ENCODE measurements around the gene RPS24.
A peak's percentile ranks its signal among the peaks of the same experiment; 100 is the strongest.

The RPS24 gene

GRCh38 chr10:78028438-78029268, 5.0 kb upstream of the RPS24 start:
- DNase-seq = no peak

- DNase-seq = peak; percentile 63
These were observed 4.1 kb upstream of the RPS24 start, which contains the start of gene POLR3A for GRCh38 chr10:78029269-78030226. Gene POLR3A (minus strand): TSS chr10:78029515. CDS start chr10:78029407, 108 bp downstream.

DNA sequence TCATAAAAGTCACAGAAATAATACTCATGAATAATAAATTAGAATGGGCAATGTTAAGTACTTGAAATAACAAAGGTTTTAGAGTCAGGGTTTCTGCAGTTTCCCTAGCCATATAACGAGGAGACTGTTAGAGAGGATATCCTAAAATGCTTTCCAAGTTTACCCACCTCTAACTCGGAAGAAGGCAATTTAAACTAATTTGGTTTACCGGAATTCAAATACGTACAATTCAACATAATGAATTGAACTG, 351 bp upstream of the RPS24 start:
- DNase-seq = no peak

GRCh38 chr10:78035025-78035424, 1.4 kb downstream of the RPS24 start:
- no peak for DNase-seq

GRCh38 chr10:78035437-78035836, 1.8 kb downstream of the RPS24 start:
- no peak for DNase-seq

DNA sequence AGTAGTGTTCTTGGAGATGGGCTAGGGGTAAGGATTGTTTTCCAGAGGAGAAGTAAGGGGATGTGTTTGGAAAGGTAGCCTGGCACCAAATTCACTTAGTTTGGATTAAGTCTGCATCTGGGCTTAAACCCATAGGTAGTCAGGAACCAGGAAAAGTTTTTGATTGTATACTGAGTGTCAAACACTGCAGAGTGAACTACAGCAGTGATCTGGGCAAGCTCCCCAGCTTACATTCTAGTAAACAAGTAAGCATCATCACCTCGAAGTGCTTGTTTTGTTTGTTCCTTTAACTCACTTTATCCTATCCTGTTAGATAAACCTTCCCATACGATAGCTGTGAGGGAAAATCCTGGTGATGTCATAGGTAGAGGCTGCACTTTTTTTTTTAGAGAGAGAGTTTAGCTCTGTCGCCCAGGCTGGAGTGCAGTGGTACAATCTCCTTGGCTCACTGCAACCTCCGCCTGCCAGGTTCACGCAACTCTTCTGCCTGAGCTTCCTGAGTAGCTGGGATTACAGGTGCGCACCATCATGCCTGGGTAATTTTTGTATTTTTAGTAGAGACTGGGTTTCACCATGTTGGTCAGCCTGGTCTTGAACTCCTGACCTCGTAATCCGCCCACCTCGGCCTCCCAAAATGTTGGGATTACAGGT, 2.4 kb downstream of the RPS24 start:
- no peak for DNase-seq

GRCh38 chr10:78038105-78038504, 4.4 kb downstream of the RPS24 start:
- DNase-seq = no peak

DNA sequence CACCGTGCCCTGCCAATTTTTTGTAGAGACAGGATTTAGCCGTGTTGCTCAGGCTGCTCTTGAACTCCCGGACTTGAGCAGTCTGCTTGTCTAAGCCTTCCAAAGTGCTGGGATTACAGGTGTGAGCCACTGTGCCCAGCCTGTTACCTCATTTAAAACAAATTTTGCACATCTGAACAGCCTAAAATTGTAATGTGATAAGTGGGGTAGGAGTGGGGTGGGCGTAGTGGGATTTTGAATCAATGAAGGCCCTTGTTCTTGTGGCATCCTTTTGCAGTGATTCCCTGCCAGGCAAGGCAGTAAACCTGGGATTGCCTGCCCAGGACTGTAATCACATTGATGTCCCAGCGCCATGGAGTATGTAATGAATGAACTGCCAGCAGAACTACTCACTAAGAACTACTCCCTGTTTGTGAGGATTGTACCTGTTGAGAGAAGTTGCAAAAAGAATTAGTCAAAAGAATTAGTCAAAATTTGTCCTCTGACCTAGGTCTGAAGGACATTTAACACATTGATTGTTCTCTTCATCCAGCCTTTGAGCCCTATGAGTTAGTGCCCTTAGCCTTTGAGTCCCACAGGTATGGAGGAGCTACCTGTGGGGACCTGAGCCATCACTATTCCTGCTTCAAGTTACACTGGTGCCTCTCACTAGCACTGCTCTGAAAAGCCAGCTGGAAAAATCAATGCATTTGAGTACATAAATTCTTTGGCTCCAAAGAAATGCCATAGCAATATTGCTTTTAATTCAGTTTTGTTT, 5.3 kb downstream of the RPS24 start:
- DNase-seq = no peak

- no peak for DNase-seq
These were observed 6.1 kb downstream of the RPS24 start for GRCh38 chr10:78039743-78040142.

- no peak for DNase-seq
These were observed 7.8 kb downstream of the RPS24 start for GRCh38 chr10:78041170-78042057.

DNA sequence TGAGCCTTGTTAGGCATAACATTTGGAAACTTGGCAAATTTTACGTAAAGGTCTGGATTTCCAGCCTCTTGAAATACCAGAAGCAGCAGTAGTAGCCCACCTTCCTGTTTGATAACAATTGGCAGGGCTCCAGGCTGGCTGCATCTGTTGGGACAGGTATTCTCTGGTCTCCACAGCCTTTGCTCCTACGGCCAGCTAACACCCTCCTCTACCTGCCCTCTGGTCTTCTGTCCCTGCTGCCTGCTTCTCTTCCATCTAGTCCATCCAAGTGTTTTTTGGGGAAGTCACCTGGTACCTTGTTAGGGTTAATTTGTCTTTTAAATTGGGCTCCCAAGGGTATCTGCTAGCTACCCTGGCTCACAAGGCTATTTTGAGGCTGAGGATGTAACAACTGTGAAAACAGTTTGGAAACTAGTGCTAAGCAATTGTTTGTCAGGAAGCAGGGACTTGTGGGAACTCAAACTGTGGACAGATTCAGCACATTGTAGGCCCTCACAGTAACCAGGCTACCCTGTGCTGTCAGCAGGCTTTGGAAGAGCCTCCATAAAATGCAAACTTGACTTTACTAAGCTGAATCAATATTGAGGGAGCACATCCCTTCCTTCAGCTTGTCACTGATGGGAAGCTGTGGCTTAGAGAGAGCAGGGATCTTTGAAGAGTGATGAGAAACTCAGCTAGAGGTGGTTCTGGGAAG, 8.5 kb downstream of the RPS24 start:
- DNase-seq = no peak

GRCh38 chr10:78042752-78043104, 9.1 kb downstream of the RPS24 start:
- DNase-seq = no peak

- DNase-seq = no peak
These were observed 10.5 kb downstream of the RPS24 start for GRCh38 chr10:78044179-78044578.

DNA sequence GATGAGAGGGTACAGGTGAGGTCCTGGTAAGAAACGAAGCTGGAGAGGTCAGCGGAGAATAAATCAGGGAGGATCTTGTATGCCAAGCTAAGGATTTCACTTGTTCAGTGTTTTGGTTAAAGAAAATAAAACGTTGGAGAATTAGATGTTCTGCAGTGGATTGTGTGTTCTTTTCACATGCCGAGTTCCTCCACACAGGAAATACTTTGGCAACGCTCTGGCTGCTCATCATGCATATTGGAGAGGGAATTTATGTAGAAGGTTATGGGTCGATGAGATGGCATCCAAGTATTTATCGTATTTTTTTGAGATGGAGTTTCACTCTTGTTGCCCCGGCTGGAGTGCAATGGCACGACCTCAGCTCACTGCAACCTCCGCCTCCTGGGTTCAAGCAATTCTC, 11.0 kb downstream of the RPS24 start:
- no peak for DNase-seq

- no peak for DNase-seq
These were observed 11.6 kb downstream of the RPS24 start for GRCh38 chr10:78045237-78045636.

DNA sequence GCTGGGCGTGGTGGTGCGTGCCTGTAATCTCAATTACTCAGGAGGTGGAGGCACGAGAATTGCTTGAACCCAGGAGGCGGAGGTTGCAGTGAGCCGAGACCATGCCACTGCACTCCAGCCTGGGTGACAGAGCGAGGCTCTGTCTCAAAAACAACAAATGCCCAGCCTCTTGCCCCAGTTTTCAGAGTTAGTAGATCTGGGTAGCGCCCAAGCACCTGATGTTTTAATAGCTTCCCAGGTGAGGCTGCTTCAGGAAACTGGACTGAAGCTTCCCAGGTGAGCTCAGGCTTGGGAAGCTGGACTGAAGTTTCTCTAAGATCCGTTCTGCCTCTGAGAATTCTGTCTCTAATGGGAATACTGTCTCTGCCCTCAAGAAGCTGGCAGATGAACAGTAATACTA, 12.2 kb downstream of the RPS24 start:
- DNase-seq = no peak

DNA sequence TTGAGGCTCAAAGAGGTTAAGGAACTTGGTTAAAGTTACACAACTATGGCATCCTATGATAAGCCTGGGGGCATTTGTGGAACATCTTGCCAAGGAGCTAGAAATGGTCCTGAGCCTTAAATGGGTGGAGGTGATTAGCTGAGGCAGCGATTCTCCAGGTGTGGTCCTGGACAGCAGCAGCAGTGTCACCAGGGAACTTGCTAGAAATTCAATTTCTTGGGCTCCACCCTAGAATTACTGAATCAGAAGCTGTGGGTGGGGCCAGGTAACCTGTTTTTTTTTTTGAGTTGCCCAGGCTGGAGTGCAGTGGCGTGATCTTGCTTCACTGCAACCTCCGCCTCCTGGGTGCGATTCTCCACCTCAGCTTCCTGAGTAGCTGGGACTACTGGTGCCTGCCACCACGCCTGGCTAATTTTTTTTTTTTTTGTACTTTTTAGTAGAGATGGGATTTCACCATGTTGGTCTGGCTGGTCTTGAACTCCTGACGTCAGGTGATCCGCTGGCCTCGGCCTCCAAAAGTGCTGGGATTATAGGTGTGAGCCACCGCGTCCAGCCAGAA, 13.1 kb downstream of the RPS24 start:
- no peak for DNase-seq

- peak; percentile 67 for DNase-seq
These were observed 13.7 kb downstream of the RPS24 start for GRCh38 chr10:78047314-78047891.

GRCh38 chr10:78049851-78050250, 16.2 kb downstream of the RPS24 start:
- DNase-seq = no peak

DNA sequence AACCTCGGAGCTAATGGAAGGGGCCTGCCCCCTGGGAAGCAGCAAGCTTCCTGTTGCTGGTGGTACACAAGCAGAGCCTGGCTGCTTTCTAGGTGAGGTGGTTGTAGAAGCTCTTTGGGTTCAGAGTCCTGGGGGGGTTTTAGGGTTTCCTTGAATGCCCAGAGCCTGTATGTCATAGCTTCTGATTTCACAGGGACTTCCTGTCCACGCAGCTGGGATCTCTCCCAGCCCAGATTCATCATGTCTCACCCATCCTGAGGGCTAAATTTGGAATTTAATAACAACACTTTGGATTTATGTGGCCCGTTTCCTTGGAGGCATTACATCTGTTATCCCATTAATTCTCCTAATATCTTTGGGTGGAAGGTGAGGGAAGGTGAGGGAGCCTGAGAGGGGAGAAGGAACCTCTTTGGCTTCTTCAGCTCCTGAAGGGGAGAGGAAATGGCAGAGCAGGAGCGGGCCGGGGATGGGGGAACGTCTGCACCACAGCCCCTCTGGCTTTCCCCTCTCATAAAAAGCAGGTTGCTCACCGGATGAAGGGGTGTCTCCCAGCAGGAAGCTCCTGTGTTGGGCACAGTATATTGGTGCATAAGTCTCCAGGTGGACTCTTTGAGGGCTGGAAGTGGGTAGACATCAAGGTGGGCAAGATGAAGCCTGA, 19.7 kb downstream of the RPS24 start:
- DNase-seq = no peak

Measured in DMS79 treated with DMSO at 0.1 percent for 48 hours (cell line).